DND-41 (cell line): ENCODE data around the gene PCGF3.

ENCODE experiments used
- CTCF ChIP-seq: IDR thresholded peaks from 2 replicates; pipeline ENCODE4 v1.5.1; 2012; ENCODE audit warnings: borderline replicate concordance, low read length, moderate library complexity, mild to moderate bottlenecking; ENCODE audit not compliant: poor library complexity, severe bottlenecking; ENCODE audit errors: extremely low read depth
- EZH2 ChIP-seq: IDR thresholded peaks from 3 replicates; pipeline ENCODE4 v1.6.1; 2012; ENCODE audit warnings: borderline replicate concordance, low read depth, mild to moderate bottlenecking, moderate library complexity, low read length, inconsistent platforms; ENCODE audit not compliant: severe bottlenecking

GRCh38 chr4:718460-718859, 12.8 kb downstream of the PCGF3 start:
- no peak for TF ChIP-seq EZH2
- TF ChIP-seq CTCF, result no peak
